Body of pancreas (tissue), 4 donors: ENCODE results near the gene SAMD5. TPM values are rescaled to one million over a fixed set of nuclear protein-coding genes. Genes with fewer than 3 reads are reported as not detected.

ENCODE experiments used
- ATAC-seq: fragments of 150-250 bp; one replicate; pipeline ENCODE4 v1.9.1; 2016
- DNase-seq, 4 donors: peaks; one replicate each; pipeline ENCODE4 v3.0.0-alpha.2; 2019
- H3K27ac ChIP-seq, 4 donors: fragments of 200-600 bp; sonication (generic); 1 replicate in 3 of 4; 2 replicates in 1 of 4; pipeline versions ENCODE4 v1.5.1 to v1.6.1; 2016 to 2019; ENCODE audit warnings: mild to moderate bottlenecking in 1 of 4, mixed read lengths in 1 of 4, moderate library complexity in 1 of 4
- H3K27me3 ChIP-seq, 2 donors: fragments of 200-600 bp; sonication (generic); one replicate each; pipeline ENCODE4 v1.6.0; 2016; ENCODE audit warnings: mild to moderate bottlenecking in 1 of 2
- H3K36me3 ChIP-seq, 2 donors: fragments of 200-600 bp; sonication (generic); replicated peaks in 1 of 2; 2 replicates each; pipeline ENCODE4 v1.5.1; 2016; ENCODE audit warnings: low read depth in 2 of 2; ENCODE audit not compliant: insufficient read depth in 1 of 2
- H3K4me1 ChIP-seq: fragments of 200-600 bp; sonication (generic); one replicate; pipeline ENCODE4 v1.6.0; 2016
- H3K4me3 ChIP-seq, 2 donors: fragments of 200-600 bp; sonication (generic); 1 replicate in 1 of 2; 2 replicates in 1 of 2; pipeline ENCODE4 v1.5.1; 2016 to 2019
- H3K9me3 ChIP-seq, 3 donors: fragments of 200-600 bp; sonication (generic); 1 replicate in 2 of 3; 2 replicates in 1 of 3; pipeline ENCODE4 v1.5.1; 2016
- CTCF ChIP-seq, 7 experiments: fragments of 450-650 bp in 4 of 7; fragments of 200-600 bp in 3 of 7; sonication (generic) in 3 of 7; IDR thresholded peaks; one replicate each; pipeline ENCODE4 v1.5.1; 2016 to 2019; ENCODE audit warnings: antibody characterized with exemption in 7 of 7
- POLR2A ChIP-seq, 3 donors: fragments of 450-650 bp; IDR thresholded peaks; one replicate each; pipeline ENCODE4 v1.6.1; 2016; ENCODE audit warnings: antibody characterized with exemption in 3 of 3, mild to moderate bottlenecking in 2 of 3
- WGBS, 2 donors: methylation state at CpG; one replicate each; pipeline ENCODE4 v1.1.5; 2017; 5-methylcytosine and 5-hydroxymethylcytosine counted together
- intact Hi-C: fragments of 100-400 bp; cut with DNase I; formaldehyde crosslinking; loops from one replicate; pipeline ENCODE4 v1.15.1; 2023
- total RNA-seq, 2 donors: library from RNA; depleted of rRNA; stranded (reverse); fragments of >200 nt; gene quantifications; one replicate each; pipeline ENCODE4 v1.1.0, GENCODE V29; 2016

Gene SAMD5
- total RNA-seq, 2 donors from 2014 or later: 0.26 to 1.6 TPM

- 1 to 5% methylated on average over 11 to 73 of the region's 73 CpGs for WGBS, 2 donors
- intact Hi-C loops: loop anchor here (10.0 kb wide), 1 partner anchor 656 kb away; no protein-coding TSS in a partner anchor
- no peak overlapping the region for H3K27ac ChIP-seq
- no peaks in the 10 kb centered on the region for H3K36me3 ChIP-seq
- TF ChIP-seq POLR2A (IDR thresholded peaks at IDR 0.05) (no peak), CTCF (IDR thresholded peaks at IDR 0.05) (no peak)
- peaks cover 33% of the 10 kb centered on the region for H3K4me1 ChIP-seq
- DNase-seq (peak in 1 of 4 donors; percentile 15), ATAC-seq (no peak)
- H3K4me3 ChIP-seq: peak overlapping the region in 1 of 2 donors; percentile 46
- no peaks in the 10 kb centered on the region for H3K9me3 ChIP-seq
- no peaks in the 10 kb centered on the region for H3K27me3 ChIP-seq
Observed at GRCh38 chr6:147508866-147509608, 547 bp downstream of the SAMD5 start.

- Histone ChIP-seq H3K9me3 (no peaks in the 10 kb centered on the region), H3K4me1 (peaks cover 33% of the 10 kb centered on the region), H3K4me3 (no peak overlapping the region), H3K27ac (no peak overlapping the region), H3K36me3 (no peaks in the 10 kb centered on the region), H3K27me3 (no peaks in the 10 kb centered on the region)
- no peak for ATAC-seq
- intact Hi-C loops: loop anchor here (10.0 kb wide), 1 partner anchor 655 kb away; no protein-coding TSS in a partner anchor
- TF ChIP-seq CTCF (IDR thresholded peaks at IDR 0.05) (no peak), POLR2A (IDR thresholded peaks at IDR 0.05) (no peak)
- no peak for DNase-seq
- 22 to 27% methylated on average over 7 of the region's 7 CpGs for WGBS, 2 donors
Observed at GRCh38 chr6:147509891-147510290, 1.4 kb downstream of the SAMD5 start.

GRCh38 chr6:147510929-147511590 lies 2.6 kb downstream of the SAMD5 start:
- H3K27me3 ChIP-seq: no peaks in the 10 kb centered on the region
- no peaks in the 10 kb centered on the region for H3K9me3 ChIP-seq
- no peak for TF ChIP-seq POLR2A (IDR thresholded peaks at IDR 0.05)
- TF ChIP-seq CTCF (IDR thresholded peaks at IDR 0.05): no peak
- DNase-seq: no peak
- H3K36me3 ChIP-seq: no peaks in the 10 kb centered on the region
- H3K4me3 ChIP-seq: no peak overlapping the region
- 36 to 47% methylated on average over 5 of the region's 5 CpGs for WGBS, 2 donors
- H3K4me1 ChIP-seq: peaks cover 33% of the 10 kb centered on the region
- ATAC-seq: no peak
- intact Hi-C loops: no loop called here
- H3K27ac ChIP-seq: no peak overlapping the region

- no peak overlapping the region for H3K27ac ChIP-seq
- H3K4me1 ChIP-seq: peaks cover under 1% of the 10 kb centered on the region
- no peaks in the 10 kb centered on the region for H3K9me3 ChIP-seq
- no peak overlapping the region for H3K4me3 ChIP-seq
- 58 to 63% methylated on average over 2 of the region's 2 CpGs for WGBS, 2 donors
- intact Hi-C loops: no loop called here
- H3K27me3 ChIP-seq: no peaks in the 10 kb centered on the region
- no peaks in the 10 kb centered on the region for H3K36me3 ChIP-seq
- DNase-seq (no peak), ATAC-seq (no peak)
- TF ChIP-seq POLR2A (IDR thresholded peaks at IDR 0.05) (no peak), CTCF (IDR thresholded peaks at IDR 0.05) (no peak)
Observed at GRCh38 chr6:147514831-147515230, 6.3 kb downstream of the SAMD5 start.
